Heart right ventricle (tissue), 16 donors: ENCODE results near the gene CDH23. TPM values are rescaled to one million over a fixed set of nuclear protein-coding genes. Genes with fewer than 3 reads are reported as not detected.
"Not testable (repeated sequence)": the region's sequence is repeated elsewhere in the genome, so short reads cannot be mapped to it uniquely, and the experiment has no call there.

Source experiments
- ATAC-seq, 8 donors: fragments of 200-7000 bp; cut with Tn5 transposase; one replicate each; pipeline ENCODE4 v1.9.1; 2020; ENCODE audit warnings: mild to moderate bottlenecking in 8 of 8, moderate library complexity in 8 of 8, moderate number of reproducible peaks in 1 of 8
- DNase-seq, 2 donors: peaks; one replicate each; pipeline ENCODE4 v3.0.0-alpha.2; 2020
- H3K27ac ChIP-seq, 10 donors: fragments of 200-600 bp; sonication (generic) in 2 of 10; one replicate each; pipeline versions ENCODE4 v1.5.0 to v1.8.0; 2020 to 2022; ENCODE audit warnings: mild to moderate bottlenecking in 3 of 10
- H3K27me3 ChIP-seq, 7 donors: fragments of 200-600 bp; one replicate each; pipeline ENCODE4 v1.8.0; 2021 to 2022; ENCODE audit warnings: mild to moderate bottlenecking in 2 of 7
- H3K36me3 ChIP-seq, 9 donors: fragments of 200-600 bp; sonication (generic) in 1 of 9; one replicate each; pipeline versions ENCODE4 v1.5.0 to v1.8.0; 2020 to 2022; ENCODE audit warnings: mild to moderate bottlenecking in 2 of 9
- H3K4me1 ChIP-seq, 9 donors: fragments of 200-600 bp; sonication (generic) in 1 of 9; one replicate each; pipeline versions ENCODE4 v1.5.0 to v1.8.0; 2020 to 2022; ENCODE audit warnings: mild to moderate bottlenecking in 4 of 9
- H3K4me3 ChIP-seq, 10 donors: fragments of 200-600 bp; sonication (generic) in 2 of 10; one replicate each; pipeline versions ENCODE4 v1.5.0 to v1.8.0; 2020 to 2022; ENCODE audit warnings: mild to moderate bottlenecking in 7 of 10, moderate library complexity in 2 of 10
- H3K9me3 ChIP-seq, 11 donors: fragments of 200-600 bp in 10 of 11; sonication (generic) in 2 of 11; one replicate each; pipeline versions ENCODE4 v1.5.0 to v1.8.0; 2013 to 2022; ENCODE audit warnings: mild to moderate bottlenecking in 2 of 11, control low read depth in 1 of 11, moderate library complexity in 1 of 11
- WGBS, 2 donors: extraction: QIAGEN DNeasy Blood & Tissue Kit; methylation state at CpG; one replicate each; pipeline ENCODE4 v1.1.7; 2013; ENCODE audit warnings: inconsistent platforms in 1 of 2; 5-methylcytosine and 5-hydroxymethylcytosine counted together
- intact Hi-C, 10 donors: fragments of 100-400 bp; cut with DNase I; formaldehyde crosslinking; loops; one replicate each; pipeline versions ENCODE4 v1.11.1 to v1.14.2; 2022
- polyA plus RNA-seq, 2 donors: library from polyadenylated mRNA; stranded (reverse); fragments of 200-250 nt; gene quantifications; one replicate each; pipeline ENCODE4 v1.2.3, GENCODE V29; 2013
- total RNA-seq, 10 donors: library from RNA; stranded (reverse); fragmentation: NEBNext Ultra II Directional in 3 of 10; extraction: Animal tissue kit (Norgen Biotek cat#: 25700) in 3 of 10; gene quantifications; one replicate each; pipeline versions ENCODE4 v1.2.1 to v1.2.4, GENCODE V29; 2021 to 2023
- TF ChIP-seq, protein P1 (sequence below), 9 donors: fragments of 200-600 bp; sonication (generic) in 2 of 9; IDR thresholded peaks; one replicate each; pipeline versions ENCODE4 v1.5.0 to v1.8.0; 2021 to 2022; ENCODE audit warnings: antibody characterized with exemption in 9 of 9, mild to moderate bottlenecking in 5 of 9, moderate library complexity in 1 of 9
- donor health status: Arrhythmogenic right ventricular cardiomyopathy.
- donor health status: ischemic (EF 13 %, LVEDD 7.1; RV severe dilation, severe dysfunction).
- donor health status: healthy with polysubstance abuse.
- donor health status: DM: no; HTN: yes; CAD: no.
- donor health status: DM: no; HTN: no; CAD: no.
- donor health status: ischemic (EF 25% LVEDD 6.9; RV normal size, moderate dysfunction).
- donor health status: ischemic (EF 25% LVEDD 5.7; RV mildly dilated, moderate dysfunction).
- donor health status: healthy.
- donor health status: DM: yes; HTN: yes; CAD: no.
- donor health status: Ischemic cardiomyopathy.
- donor health status: ischemic (EF 35%, LVEDD 5.7; RV mildly dilated, moderate dysfunction).
- donor health status: nonischemic (EF 11% LVEDD 7.7; RV severe dilation, severe dysfunction).
- donor health status: DM: yes; HTN: yes; CAD: no.
- donor health status: PGD.
- donor health status: ischemic (EF 29% LVEDD 5.4; RV normal size, mild dysfunction).
- donor health status: nonischemic (EF 23%, LVEDD 6.1; RV moderate dilation, normal function).

The CDH23 gene
- total and polyA plus RNA-seq, 12 donors: 1.1 to 7.7 (median 4.6) TPM

DNA sequence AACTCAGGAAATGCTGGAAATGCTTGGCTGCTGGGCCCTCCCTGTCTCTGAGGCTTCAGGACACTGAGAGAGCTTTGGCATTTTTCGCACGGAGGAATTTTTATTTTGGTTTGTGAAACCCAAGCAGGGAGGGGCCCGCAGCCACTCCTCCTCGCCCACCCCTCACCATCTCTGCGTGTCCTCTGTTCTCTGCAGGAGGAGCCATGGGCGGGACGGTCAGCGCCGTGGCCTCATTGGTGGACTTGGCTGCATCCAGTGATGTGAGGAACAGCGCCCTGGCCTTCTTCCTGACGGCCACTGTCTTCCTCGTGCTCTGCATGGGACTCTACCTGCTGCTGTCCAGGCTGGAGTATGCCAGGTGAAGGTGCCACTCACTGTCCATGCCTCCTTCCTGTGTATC lies 40.8 kb upstream of the CDH23 start:
- Histone ChIP-seq H3K36me3 (peaks cover 0 to 42% (median 0%) of the 10 kb centered on the region in 9 donors), H3K27ac (no peak overlapping the region), H3K4me3 (no peak overlapping the region), H3K27me3 (no peaks in the 10 kb centered on the region), H3K9me3 (no peaks in the 10 kb centered on the region), H3K4me1 (peaks cover 0 to 44% (median 0%) of the 10 kb centered on the region in 9 donors)
- ATAC-seq: no peak
- no peak for DNase-seq
- intact Hi-C loops: no loop called here
- TF ChIP-seq, protein P1, sequence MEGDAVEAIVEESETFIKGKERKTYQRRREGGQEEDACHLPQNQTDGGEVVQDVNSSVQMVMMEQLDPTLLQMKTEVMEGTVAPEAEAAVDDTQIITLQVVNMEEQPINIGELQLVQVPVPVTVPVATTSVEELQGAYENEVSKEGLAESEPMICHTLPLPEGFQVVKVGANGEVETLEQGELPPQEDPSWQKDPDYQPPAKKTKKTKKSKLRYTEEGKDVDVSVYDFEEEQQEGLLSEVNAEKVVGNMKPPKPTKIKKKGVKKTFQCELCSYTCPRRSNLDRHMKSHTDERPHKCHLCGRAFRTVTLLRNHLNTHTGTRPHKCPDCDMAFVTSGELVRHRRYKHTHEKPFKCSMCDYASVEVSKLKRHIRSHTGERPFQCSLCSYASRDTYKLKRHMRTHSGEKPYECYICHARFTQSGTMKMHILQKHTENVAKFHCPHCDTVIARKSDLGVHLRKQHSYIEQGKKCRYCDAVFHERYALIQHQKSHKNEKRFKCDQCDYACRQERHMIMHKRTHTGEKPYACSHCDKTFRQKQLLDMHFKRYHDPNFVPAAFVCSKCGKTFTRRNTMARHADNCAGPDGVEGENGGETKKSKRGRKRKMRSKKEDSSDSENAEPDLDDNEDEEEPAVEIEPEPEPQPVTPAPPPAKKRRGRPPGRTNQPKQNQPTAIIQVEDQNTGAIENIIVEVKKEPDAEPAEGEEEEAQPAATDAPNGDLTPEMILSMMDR (IDR thresholded peaks at IDR 0.05): no peak
- 88 to 92% methylated on average over 12 of the region's 12 CpGs for WGBS, 2 donors

DNA sequence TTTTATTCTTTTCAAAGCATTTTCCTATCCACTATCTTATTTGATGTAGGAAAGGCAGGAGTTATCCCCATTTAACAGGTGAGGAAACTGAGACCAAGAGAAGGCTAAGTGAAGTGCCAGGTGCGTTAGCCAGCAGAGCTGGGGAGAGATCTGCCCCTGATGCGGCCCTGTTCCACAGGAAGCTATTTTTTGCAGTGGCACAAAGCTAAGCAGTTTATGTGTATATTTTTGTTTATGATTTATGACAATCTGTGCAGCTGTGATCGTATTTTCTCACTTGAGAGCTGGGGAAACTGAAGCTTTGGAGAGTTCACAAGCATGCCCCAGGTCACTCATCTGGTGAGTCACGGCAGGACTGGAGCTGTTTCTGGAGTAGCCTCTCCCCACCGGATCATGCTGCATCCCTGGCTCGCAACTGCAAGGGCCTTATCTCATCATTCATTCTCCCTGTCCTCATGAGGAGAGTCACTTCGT lies 38.9 kb upstream of the CDH23 start:
- intact Hi-C loops: no loop called here
- Histone ChIP-seq H3K36me3 (peaks cover 0 to 56% (median 0%) of the 10 kb centered on the region in 9 donors), H3K4me3 (no peak overlapping the region), H3K9me3 (no peaks in the 10 kb centered on the region), H3K4me1 (peaks cover 0 to 32% (median 0%) of the 10 kb centered on the region in 9 donors), H3K27ac (peak overlapping the region in 2 of 10 donors; percentile 4 to 81), H3K27me3 (no peaks in the 10 kb centered on the region)
- WGBS, 2 donors: 58 to 65% methylated on average over 7 of the region's 7 CpGs
- TF ChIP-seq, protein P1 (IDR thresholded peaks at IDR 0.05): no peak
- ATAC-seq (peak in 2 of 8 donors; percentile 10 to 38), DNase-seq (no peak)

DNA sequence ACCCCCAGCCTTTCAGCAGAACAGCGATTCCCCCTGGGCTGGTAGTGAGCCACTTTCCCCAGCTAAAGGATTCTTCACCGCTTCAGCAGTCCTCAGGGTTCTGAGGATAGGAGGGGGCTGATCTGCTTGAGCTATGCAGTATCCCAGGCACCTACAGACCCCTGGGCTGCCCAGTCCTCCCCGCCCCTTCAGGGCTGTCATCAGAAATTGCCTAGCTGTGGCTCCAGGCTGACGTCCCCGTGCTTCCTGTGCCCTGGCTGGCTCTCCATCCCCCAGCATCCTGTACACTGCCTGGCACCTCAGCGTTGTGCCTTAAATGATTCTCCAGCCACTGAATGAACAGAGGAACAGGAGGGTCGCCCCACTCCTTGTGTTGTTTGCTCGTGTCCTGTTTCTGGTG lies 38.4 kb upstream of the CDH23 start:
- WGBS, 2 donors: 72 to 74% methylated on average over 8 of the region's 8 CpGs
- no peak for DNase-seq
- intact Hi-C loops: no loop called here
- Histone ChIP-seq H3K9me3 (no peaks in the 10 kb centered on the region), H3K4me3 (no peak overlapping the region), H3K27ac (peak overlapping the region in 4 of 10 donors; percentile 4 to 81 (median 36)), H3K4me1 (peaks cover 0 to 32% (median 0%) of the 10 kb centered on the region in 9 donors), H3K27me3 (no peaks in the 10 kb centered on the region), H3K36me3 (peaks cover 0 to 56% (median 0%) of the 10 kb centered on the region in 9 donors)
- TF ChIP-seq, protein P1 (IDR thresholded peaks at IDR 0.05): no peak
- peak in 3 of 8 donors; percentile 6 to 25 (median 15) for ATAC-seq

DNA sequence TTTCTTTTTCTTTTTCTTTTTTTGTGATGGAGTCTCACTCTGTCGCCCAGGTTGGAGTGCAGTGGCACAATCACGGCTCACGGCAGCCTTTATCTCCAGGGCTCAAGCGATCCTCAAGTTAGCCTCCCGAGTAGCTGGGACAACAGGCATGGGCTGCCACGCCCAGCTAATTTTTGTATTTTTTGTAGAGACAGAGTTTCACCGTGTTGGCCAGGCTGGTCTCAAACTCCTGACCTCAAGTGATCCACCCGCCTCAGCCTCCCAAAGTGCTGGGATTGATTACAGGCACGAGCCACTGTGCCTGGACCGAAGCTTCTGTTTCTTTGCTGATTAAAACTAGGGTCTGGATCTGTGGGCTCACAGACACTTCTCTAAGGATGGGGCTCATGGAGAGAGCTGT lies 37.8 kb upstream of the CDH23 start:
- Histone ChIP-seq H3K27ac (peak overlapping the region in 6 of 10 donors; percentile 12 to 81 (median 38)), H3K4me1 (peaks cover 0 to 32% (median 0%) of the 10 kb centered on the region in 9 donors), H3K36me3 (peaks cover 0 to 56% (median 0%) of the 10 kb centered on the region in 9 donors)
- H3K9me3 ChIP-seq, DNase-seq, H3K27me3 ChIP-seq, H3K4me3 ChIP-seq, intact Hi-C loops: not testable (repeated sequence)
- ATAC-seq: peak in 2 of 8 donors; percentile 5 to 14
- 85 to 89% methylated on average over 10 of the region's 10 CpGs for WGBS, 2 donors
